ENCODE measurements around the gene ASB1. TPM values are rescaled to one million over a fixed set of nuclear protein-coding genes. Genes with fewer than 3 reads are reported as not detected.

Gene ASB1
- total RNA-seq, 1 donor = 27.9 TPM

- no peak for TF ChIP-seq CTCF (IDR thresholded peaks at IDR 0.05; ENCODE audit: extremely low read depth, low read depth, low read length)
- Histone ChIP-seq H3K27ac (ENCODE audit: low read depth, low read length) (no peak overlapping the region), H3K36me3 (ENCODE audit: insufficient read depth, low read length) (peaks cover 82% of the 10 kb centered on the region), H4K20me1 (ENCODE audit: insufficient read depth, low read length) (peaks cover 13% of the 10 kb centered on the region), H3K27me3 (ENCODE audit: insufficient read depth, low read length) (no peaks in the 10 kb centered on the region), H3K4me2 (ENCODE audit: insufficient read depth, low read length) (no peak overlapping the region), H3K4me3 (ENCODE audit: insufficient read depth, low read length) (no peak overlapping the region), H2AFZ (ENCODE audit: low read length) (no peak overlapping the region), H3K9me3 (ENCODE audit: low read depth, low read length) (no peaks in the 10 kb centered on the region), H3K79me2 (ENCODE audit: insufficient read depth, low read length) (peaks cover 98% of the 10 kb centered on the region), H3K4me1 (ENCODE audit: insufficient read depth, low read length) (peaks cover 23% of the 10 kb centered on the region)
- no peak for DNase-seq (ENCODE audit: insufficient read length, low spot score, missing footprints)
Measured at GRCh38 chr2:238445409-238446190, 18.9 kb downstream of the ASB1 start.

GRCh38 chr2:238446371-238446770 lies 19.6 kb downstream of the ASB1 start:
- Histone ChIP-seq H2AFZ (ENCODE audit: low read length) (no peak overlapping the region), H3K9me3 (ENCODE audit: low read depth, low read length) (no peaks in the 10 kb centered on the region), H3K27me3 (ENCODE audit: insufficient read depth, low read length) (no peaks in the 10 kb centered on the region), H3K27ac (ENCODE audit: low read depth, low read length) (peak overlapping the region; percentile 33), H3K4me2 (ENCODE audit: insufficient read depth, low read length) (no peak overlapping the region), H3K4me3 (ENCODE audit: insufficient read depth, low read length) (no peak overlapping the region), H3K79me2 (ENCODE audit: insufficient read depth, low read length) (peaks cover 98% of the 10 kb centered on the region), H3K36me3 (ENCODE audit: insufficient read depth, low read length) (peaks cover 80% of the 10 kb centered on the region), H3K4me1 (ENCODE audit: insufficient read depth, low read length) (peaks cover 15% of the 10 kb centered on the region), H4K20me1 (ENCODE audit: insufficient read depth, low read length) (peaks cover 15% of the 10 kb centered on the region)
- no peak for DNase-seq (ENCODE audit: insufficient read length, low spot score, missing footprints)
- TF ChIP-seq CTCF (IDR thresholded peaks at IDR 0.05; ENCODE audit: extremely low read depth, low read depth, low read length) = no peak

- Histone ChIP-seq H3K36me3 (ENCODE audit: insufficient read depth, low read length) (peaks cover 94% of the 10 kb centered on the region), H3K27me3 (ENCODE audit: insufficient read depth, low read length) (no peaks in the 10 kb centered on the region), H3K4me3 (ENCODE audit: insufficient read depth, low read length) (no peak overlapping the region), H3K79me2 (ENCODE audit: insufficient read depth, low read length) (peaks cover 88% of the 10 kb centered on the region), H3K4me1 (ENCODE audit: insufficient read depth, low read length) (peaks cover 2% of the 10 kb centered on the region), H3K9me3 (ENCODE audit: low read depth, low read length) (no peaks in the 10 kb centered on the region), H4K20me1 (ENCODE audit: insufficient read depth, low read length) (peaks cover 15% of the 10 kb centered on the region), H3K4me2 (ENCODE audit: insufficient read depth, low read length) (no peak overlapping the region), H2AFZ (ENCODE audit: low read length) (no peak overlapping the region), H3K27ac (ENCODE audit: low read depth, low read length) (peak overlapping the region; percentile 34)
- DNase-seq (ENCODE audit: insufficient read length, low spot score, missing footprints) = no peak
- no peak for TF ChIP-seq CTCF (IDR thresholded peaks at IDR 0.05; ENCODE audit: extremely low read depth, low read depth, low read length)
Measured at GRCh38 chr2:238448031-238448955, 21.6 kb downstream of the ASB1 start.

GRCh38 chr2:238449241-238449640 lies 22.5 kb downstream of the ASB1 start:
- peaks cover 2% of the 10 kb centered on the region for H3K4me1 ChIP-seq (ENCODE audit: insufficient read depth, low read length)
- no peak for DNase-seq (ENCODE audit: insufficient read length, low spot score, missing footprints)
- no peak for TF ChIP-seq CTCF (IDR thresholded peaks at IDR 0.05; ENCODE audit: extremely low read depth, low read depth, low read length)
- no peaks in the 10 kb centered on the region for H3K27me3 ChIP-seq (ENCODE audit: insufficient read depth, low read length)
- H3K4me3 ChIP-seq (ENCODE audit: insufficient read depth, low read length) = no peak overlapping the region
- H4K20me1 ChIP-seq (ENCODE audit: insufficient read depth, low read length) = peaks cover 15% of the 10 kb centered on the region
- H3K27ac ChIP-seq (ENCODE audit: low read depth, low read length) = peak overlapping the region; percentile 34
- peaks cover 84% of the 10 kb centered on the region for H3K36me3 ChIP-seq (ENCODE audit: insufficient read depth, low read length)
- H3K4me2 ChIP-seq (ENCODE audit: insufficient read depth, low read length) = no peak overlapping the region
- H3K9me3 ChIP-seq (ENCODE audit: low read depth, low read length) = no peaks in the 10 kb centered on the region
- H3K79me2 ChIP-seq (ENCODE audit: insufficient read depth, low read length) = peaks cover 78% of the 10 kb centered on the region
- H2AFZ ChIP-seq (ENCODE audit: low read length) = no peak overlapping the region
